NCI-H345 (cell line): ENCODE measurements around the gene COL4A2.

ENCODE experiments used
- DNase-seq: peaks from one replicate; lab custom pipeline; 2025; lab: John Stamatoyannopoulos, UW

Gene COL4A2

DNA sequence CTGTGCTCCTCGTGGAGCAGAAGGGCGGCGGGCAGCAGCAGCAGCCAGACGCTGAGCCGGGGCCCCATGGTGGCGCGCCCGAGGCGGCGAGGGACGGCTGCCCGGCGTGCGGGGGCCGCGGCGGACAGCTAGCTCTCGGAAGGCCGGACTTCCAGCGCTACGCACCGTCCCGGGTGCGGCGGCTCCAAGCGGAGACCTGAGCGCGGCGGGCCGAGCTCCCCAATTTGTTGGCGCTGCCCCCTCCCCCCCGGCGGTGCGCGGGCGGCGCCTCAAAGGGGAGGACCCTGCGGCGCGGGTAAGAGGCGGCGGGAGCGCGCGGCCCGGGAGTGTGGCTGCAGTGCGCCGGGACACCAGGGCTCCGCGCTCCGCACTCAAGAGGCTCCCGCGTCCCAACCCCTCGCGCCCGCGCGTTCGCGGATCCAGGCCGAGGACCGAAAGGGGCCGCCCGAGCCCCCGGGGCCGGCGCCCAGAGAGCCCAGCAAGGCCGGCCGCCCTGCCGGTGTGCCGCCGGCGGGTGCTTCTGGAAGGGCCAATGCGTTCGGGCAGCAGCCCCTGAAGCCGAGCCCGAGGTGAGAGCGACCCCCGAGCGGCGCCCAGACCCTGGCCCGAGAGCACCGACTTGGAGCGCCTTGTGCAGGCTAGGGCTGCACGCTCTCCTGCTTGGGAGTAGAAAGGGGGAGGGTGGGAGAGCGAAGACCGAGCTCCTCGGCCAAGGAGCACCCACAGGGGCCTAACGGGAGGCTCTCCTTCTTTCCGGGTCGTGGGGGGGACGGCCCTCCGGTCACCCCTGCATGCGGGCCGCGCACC, at the start of gene COL4A2, which contains the start of gene COL4A1:
Gene COL4A2 (plus strand): TSS at position 325 of the 807 bp plus-strand sequence. CDS start 620 bp downstream, outside the sequence.
Gene COL4A1 (minus strand): TSS at position 198 of the 807 bp plus-strand sequence. CDS start 130 bp downstream, at position 68.
- peak; percentile 21 for DNase-seq

GRCh38 chr13:110257408-110257807, 49.7 kb upstream of the COL4A2 start:
- no peak for DNase-seq

DNA sequence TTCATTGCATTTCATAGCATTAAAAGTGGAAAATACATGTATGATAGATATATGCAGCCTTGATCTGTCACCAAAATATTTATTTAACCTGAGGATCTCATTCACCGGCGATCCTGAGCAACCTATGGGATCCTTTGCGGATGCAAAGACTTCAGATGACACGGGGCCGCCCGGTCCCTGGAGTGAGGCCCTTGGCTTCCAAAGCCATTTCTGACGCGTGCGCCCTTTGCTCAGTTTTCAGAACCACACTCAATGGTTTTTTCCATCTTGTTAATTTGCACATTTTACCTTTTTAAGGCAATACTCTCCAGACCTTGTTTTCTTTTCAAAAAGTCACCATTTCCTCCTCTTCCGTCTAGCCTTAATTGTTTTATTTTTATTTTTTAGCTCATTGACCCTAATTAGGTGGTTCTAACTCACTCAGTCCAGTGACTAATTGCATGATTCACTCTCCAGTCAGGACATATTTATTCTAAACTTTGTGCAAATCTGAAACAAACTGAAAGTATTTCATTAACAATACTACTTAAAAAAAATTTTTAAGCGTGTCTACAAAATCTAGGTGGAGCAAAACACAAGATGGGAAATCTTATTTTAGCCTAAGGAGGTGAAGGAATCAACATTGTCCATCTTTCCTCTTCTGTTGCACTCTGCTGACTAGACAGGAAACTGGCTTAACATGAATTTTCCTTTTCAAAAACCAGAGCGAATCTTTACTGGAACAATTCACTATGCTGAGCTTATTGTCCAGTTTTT, 48.0 kb upstream of the COL4A2 start:
- DNase-seq, result no peak

- DNase-seq, result no peak
Observed at GRCh38 chr13:110259651-110260050, 47.4 kb upstream of the COL4A2 start.

DNA sequence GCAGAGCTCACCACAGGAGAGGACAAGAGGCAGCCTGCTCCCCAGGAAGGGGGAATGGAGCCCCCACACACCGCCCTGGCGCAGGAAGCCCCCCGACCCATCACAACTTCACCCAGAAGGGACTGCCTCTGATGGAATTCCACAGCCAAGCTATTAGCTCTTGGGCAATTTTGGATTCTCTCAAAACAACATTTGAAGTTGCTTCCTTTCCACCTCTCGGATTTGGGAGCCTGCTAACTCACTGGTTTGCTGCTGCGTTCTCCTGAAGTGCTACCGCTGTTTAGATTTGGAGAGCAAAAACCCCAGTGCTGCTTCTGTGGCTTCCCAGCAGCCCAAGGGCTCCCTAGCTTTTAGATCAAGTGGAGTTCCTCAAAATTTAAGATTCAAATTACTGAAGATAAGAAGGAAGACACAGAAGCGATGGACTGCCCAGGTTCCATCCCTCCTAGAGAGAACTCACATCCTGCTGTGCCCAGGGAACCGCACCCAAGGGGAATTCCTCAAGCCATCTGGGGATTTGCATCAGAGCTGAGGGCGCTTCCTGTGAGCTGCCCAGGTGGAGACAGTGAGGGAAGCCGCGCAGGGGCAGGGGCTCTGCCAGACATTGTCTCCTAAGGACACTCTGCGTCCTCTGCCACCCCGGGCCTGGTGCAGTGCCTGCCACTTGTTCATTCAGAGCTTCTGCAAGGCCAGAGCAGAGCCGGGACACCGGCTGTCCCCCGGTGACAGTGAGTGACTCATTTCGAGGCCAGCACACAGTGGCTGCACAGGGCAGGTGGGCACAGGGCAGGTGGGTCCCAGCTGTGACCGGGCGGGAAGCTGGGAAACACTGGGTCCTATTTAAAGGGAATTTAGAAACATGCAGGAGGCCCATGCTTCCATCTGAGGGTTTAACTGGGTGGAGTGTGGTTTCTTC, 45.7 kb upstream of the COL4A2 start:
- no peak for DNase-seq

GRCh38 chr13:110262082-110262436, 45.0 kb upstream of the COL4A2 start:
- DNase-seq, result no peak

DNA sequence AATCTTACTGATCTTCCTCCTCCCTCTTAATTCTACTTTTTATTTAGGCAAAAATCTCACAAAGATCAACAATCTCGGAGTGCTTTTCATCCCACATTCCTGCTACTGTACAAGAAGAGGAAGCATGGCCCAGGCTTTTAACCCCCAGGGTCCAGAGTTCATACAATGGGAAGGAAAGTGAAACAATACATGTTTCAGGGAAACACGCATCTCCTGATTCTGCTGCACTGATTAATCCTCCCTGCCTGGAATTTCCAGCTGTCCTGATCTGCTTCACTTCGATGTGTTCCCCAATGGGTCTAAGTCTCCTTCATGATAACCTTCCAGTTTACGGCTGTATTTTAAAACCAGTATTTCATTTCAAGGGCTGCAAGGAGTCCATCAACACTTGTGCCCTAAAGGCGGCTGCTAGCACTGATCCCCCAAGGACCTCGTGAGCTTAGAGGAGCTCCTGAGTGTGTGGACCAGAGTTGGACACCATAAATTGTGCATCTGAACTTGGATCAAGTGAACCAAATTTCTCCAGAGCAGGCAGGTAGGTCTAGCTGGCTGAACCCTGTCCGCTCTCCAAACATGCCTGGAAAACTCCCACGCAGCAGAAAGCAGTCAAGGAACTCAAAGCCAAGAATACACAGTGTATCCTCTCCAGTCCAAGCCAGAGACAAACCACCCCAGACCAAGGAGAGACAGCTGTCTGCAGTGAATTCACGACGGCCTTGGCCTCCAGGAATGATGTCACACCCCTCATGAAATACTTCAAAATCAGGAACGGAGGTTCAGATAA, 44.4 kb upstream of the COL4A2 start:
- DNase-seq, result no peak

- DNase-seq, result no peak
Observed at GRCh38 chr13:110263404-110263803, 43.7 kb upstream of the COL4A2 start.

GRCh38 chr13:110263888-110264287, 43.2 kb upstream of the COL4A2 start:
- no peak for DNase-seq

GRCh38 chr13:110264685-110265275, 42.3 kb upstream of the COL4A2 start:
- DNase-seq, result no peak

GRCh38 chr13:110265341-110265681, 41.8 kb upstream of the COL4A2 start:
- DNase-seq, result no peak

- DNase-seq, result no peak
Observed at GRCh38 chr13:110265682-110266430, 41.2 kb upstream of the COL4A2 start.

DNA sequence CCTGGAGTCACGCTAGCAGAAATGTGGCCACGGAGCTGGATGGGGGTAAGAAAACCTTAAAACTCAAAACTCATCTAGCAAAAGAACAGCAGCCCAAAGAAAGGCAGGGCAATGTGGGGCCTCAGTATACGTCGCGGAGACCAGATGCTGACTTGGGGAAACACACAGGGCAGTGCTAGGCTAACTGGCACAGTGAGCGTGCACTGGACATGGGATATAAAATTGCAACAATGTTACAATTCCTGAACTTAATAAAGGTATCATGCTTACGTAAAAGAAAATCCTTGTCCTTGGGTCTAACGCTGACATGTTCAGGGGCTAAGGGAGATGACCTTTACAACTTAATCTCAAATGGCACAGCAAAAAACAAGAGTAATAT, 40.7 kb upstream of the COL4A2 start:
- DNase-seq, result no peak

DNA sequence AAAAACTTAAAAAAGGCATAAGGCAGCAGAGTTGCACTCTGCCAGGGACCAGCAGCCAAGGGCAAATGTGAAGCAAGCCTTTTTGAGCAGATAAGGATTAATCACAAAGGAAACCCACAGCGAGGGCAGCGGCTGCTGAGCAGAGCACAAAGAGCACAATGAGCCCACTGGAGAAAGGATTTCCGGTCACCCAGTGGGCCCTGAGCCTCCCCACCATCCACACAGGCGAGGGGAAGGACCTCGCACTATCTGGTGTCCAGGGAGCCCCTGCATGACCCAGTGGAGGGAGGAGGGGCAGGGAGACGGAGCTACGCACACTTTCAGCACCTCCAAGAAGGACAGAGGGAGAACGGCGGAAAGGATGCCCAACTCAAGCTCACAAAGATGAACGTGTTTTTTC, 40.1 kb upstream of the COL4A2 start:
- DNase-seq, result no peak

DNA sequence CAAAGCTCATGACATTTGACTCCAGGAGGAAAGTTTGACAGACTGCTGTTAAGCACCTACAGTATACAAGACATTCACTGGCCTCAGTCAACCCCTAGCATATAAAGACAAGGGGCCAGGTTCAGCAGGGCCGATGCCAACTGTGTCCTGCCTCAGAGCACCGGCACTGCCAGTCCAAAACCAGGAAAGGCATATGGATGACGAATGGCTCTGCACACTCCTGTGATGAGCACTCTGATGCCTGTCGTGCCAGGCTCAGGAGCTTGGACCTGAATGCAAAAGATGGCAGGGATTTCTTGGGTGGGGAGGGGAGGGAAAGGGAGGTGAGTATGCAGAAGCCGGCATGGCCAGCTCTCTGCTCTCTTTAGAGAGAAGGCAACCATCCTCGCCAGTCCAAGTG, 39.0 kb upstream of the COL4A2 start:
- DNase-seq, result no peak

DNA sequence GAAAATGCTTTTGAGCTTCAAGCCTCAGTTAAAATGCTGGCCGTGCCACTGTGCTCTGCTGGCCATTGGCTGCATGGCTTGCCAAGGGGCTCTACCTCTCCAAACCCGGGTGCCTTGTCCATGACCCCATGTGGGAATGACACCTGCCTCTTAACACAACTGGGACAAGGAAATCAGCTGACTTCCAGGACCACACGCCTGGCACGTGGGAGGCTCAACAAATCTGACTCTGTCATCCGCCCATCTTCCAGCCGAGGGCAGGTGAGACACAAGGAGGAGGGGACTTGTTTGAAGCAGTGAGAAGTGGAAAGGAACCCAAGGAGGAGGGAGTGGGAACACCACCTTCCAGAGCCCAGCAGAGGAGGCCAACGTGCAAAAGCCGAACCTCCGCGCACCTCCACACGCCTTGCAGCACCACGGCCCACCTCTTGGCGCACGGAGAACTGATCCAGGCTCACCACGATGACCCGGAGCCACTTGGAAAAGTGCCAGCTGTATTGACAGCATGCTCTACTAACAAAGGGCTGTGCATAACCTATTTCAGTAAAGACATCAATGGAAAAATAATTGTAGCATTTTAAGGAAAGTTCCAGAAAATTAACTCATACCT, 38.4 kb upstream of the COL4A2 start:
- no peak for DNase-seq

DNA sequence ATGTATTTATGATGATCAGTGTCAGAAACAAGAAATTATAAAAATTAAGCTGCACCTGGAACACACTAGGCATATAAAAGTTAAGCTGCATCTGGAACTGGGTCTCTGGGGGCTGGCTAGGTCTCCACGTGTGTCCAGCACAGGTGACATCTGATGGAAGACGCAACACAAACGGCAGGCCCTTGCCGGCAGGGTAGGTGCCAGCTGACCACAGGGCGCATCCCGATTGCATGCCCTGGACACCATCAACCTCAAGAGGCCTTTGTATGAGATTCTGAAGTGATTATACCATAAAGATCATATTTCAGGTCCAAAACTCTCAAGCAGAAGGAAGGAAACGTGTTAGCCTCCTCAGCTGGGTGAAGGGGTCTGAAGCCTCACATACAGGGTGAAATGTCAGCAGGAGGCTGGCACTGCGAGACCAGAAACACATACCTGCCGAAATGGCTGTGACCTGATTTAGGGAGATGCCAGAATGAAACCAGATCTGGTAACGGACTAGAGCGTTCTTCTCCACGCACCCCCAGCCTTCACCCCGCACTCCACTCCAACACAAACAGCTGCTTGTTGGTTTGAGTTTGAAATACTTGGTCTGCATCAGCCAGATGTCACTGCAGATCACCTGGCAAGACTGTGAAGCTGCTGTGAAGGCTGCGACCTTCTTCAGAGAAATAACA, 37.4 kb upstream of the COL4A2 start:
- no peak for DNase-seq

DNA sequence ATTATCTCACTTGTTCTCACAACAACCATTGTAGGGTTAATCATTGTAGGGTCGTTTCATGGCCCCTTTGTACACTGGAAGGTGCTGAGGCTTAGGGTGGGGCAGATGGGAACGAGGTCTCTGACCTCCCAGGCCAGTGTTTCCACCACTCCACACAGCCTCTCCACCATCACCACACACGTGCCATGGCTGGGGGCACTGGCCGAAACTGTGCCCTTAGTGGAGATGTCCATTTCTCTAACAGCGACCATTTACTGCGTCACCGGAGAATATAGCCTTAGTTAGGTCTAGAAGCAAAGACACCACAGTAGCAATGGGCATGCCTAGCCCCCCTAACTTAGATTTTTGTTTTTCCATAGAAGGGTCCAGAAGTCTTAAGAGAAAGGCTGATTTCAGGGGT, 36.6 kb upstream of the COL4A2 start:
- DNase-seq, result no peak

DNA sequence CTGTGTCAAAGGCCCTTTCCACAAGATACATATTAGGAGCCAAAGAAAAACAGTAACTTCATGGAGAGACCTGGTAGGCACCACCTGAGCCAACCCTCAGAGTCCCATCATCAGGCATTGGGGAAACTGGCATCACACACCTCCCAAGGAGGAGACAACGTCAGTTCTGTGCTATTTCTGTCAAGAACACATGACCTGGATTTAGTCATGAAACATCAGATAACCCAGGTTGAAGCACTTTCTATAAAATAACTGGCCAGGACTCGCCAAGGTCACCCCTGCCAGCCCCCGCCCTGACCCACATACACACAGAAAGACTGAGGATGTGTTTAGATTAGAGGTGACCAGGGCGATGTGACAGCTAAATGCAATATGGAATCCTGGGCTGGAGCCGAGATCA, 35.8 kb upstream of the COL4A2 start:
- no peak for DNase-seq
